H9 (cell line): ENCODE measurements around the gene ASCC3. TPM values are rescaled to one million over a fixed set of nuclear protein-coding genes. Genes with fewer than 3 reads are reported as not detected.

Experiments
- DNase-seq: peaks from one replicate; pipeline ENCODE4 v3.0.0-alpha.2; 2017
- H2AFZ ChIP-seq: one replicate; pipeline ENCODE4 v1.6.1; 2013; ENCODE audit warnings: mild to moderate bottlenecking, low read length, control low read depth, moderate library complexity
- H2AK5ac ChIP-seq: 2 replicates; pipeline ENCODE4 v1.6.1; 2013; ENCODE audit warnings: low read length, control low read depth, mixed read lengths; ENCODE audit not compliant: insufficient read length
- H2BK120ac ChIP-seq: one replicate; pipeline ENCODE4 v1.6.1; 2013; ENCODE audit warnings: low read depth, mild to moderate bottlenecking, low read length, control low read depth, inconsistent platforms; ENCODE audit not compliant: poor library complexity, severe bottlenecking
- H2BK12ac ChIP-seq: 2 replicates; pipeline ENCODE4 v1.6.1; 2013; ENCODE audit warnings: low read length, control low read depth, mixed read lengths, low read depth; ENCODE audit not compliant: insufficient read length
- H2BK15ac ChIP-seq: 2 replicates; pipeline ENCODE4 v1.6.1; 2013; ENCODE audit warnings: low read depth, low read length, control low read depth
- H2BK20ac ChIP-seq: one replicate; pipeline ENCODE4 v1.6.1; 2013; ENCODE audit warnings: low read depth, mild to moderate bottlenecking, low read length, control low read depth, inconsistent platforms; ENCODE audit not compliant: poor library complexity, severe bottlenecking
- H2BK5ac ChIP-seq: 2 replicates; pipeline ENCODE4 v1.6.1; 2013; ENCODE audit warnings: low read length, control low read depth, mixed read lengths; ENCODE audit not compliant: insufficient read length
- H3K14ac ChIP-seq: 2 replicates; pipeline ENCODE4 v1.6.1; 2013; ENCODE audit warnings: low read length, control low read depth; ENCODE audit not compliant: insufficient read depth
- H3K18ac ChIP-seq: 2 replicates; pipeline ENCODE4 v1.6.1; 2013; ENCODE audit warnings: low read depth, mild to moderate bottlenecking, mixed read lengths, low read length, control low read depth; ENCODE audit not compliant: insufficient read length
- H3K23ac ChIP-seq: 2 replicates; pipeline ENCODE4 v1.6.1; 2013; ENCODE audit warnings: low read length, control low read depth, mixed read lengths, low read depth; ENCODE audit not compliant: insufficient read length
- H3K23me2 ChIP-seq: 2 replicates; pipeline ENCODE4 v1.6.1; 2013; ENCODE audit warnings: low read depth, mild to moderate bottlenecking, mixed read lengths, low read length, control low read depth; ENCODE audit not compliant: insufficient read length, poor library complexity, severe bottlenecking
- H3K27ac ChIP-seq: 2 replicates; pipeline ENCODE4 v1.5.1; 2013; ENCODE audit warnings: low read length, control low read depth, mixed read lengths, low read depth; ENCODE audit not compliant: insufficient read length
- H3K27me3 ChIP-seq: 2 replicates; pipeline ENCODE4 v1.6.1; 2013; ENCODE audit warnings: low read length, control low read depth, inconsistent platforms; ENCODE audit not compliant: insufficient read depth
- H3K4ac ChIP-seq: 2 replicates; pipeline ENCODE4 v1.6.1; 2013; ENCODE audit warnings: low read depth, mild to moderate bottlenecking, control low read depth, inconsistent platforms, low read length, moderate library complexity
- H3K4me1 ChIP-seq: 2 replicates; pipeline ENCODE4 v1.6.1; 2013; ENCODE audit warnings: low read length, control low read depth, inconsistent platforms; ENCODE audit not compliant: insufficient read depth
- H3K4me2 ChIP-seq: 2 replicates; pipeline ENCODE4 v1.6.1; 2013; ENCODE audit warnings: low read length, control low read depth, mixed read lengths; ENCODE audit not compliant: insufficient read length, insufficient read depth
- H3K56ac ChIP-seq: 2 replicates; pipeline ENCODE4 v1.6.1; 2013; ENCODE audit warnings: low read depth, mild to moderate bottlenecking, mixed read lengths, low read length, control low read depth; ENCODE audit not compliant: insufficient read length
- H3K79me1 ChIP-seq: 2 replicates; pipeline ENCODE4 v1.6.1; 2013; ENCODE audit warnings: low read depth, mild to moderate bottlenecking, moderate library complexity, low read length, control low read depth, inconsistent platforms; ENCODE audit not compliant: insufficient read depth, poor library complexity, severe bottlenecking
- H3K79me2 ChIP-seq: 2 replicates; pipeline ENCODE4 v1.6.1; 2013; ENCODE audit warnings: low read length, control low read depth, inconsistent platforms; ENCODE audit not compliant: insufficient read depth
- H3K9ac ChIP-seq: 2 replicates; pipeline ENCODE4 v1.6.1; 2013; ENCODE audit warnings: low read length, control low read depth, mixed read lengths; ENCODE audit not compliant: insufficient read length; ENCODE audit errors: extremely low read depth
- H3K9me3 ChIP-seq: one replicate; pipeline ENCODE4 v1.6.1; 2013; ENCODE audit warnings: low read depth, low read length, inconsistent platforms; ENCODE audit not compliant: control insufficient read depth
- H3T11ph ChIP-seq: one replicate; pipeline ENCODE4 v1.6.1; 2013; ENCODE audit warnings: mild to moderate bottlenecking, low read length, control low read depth, inconsistent platforms
- H4K20me1 ChIP-seq: one replicate; pipeline ENCODE4 v1.6.1; 2013; ENCODE audit not compliant: control insufficient read depth, insufficient read length, insufficient read depth
- H4K5ac ChIP-seq: 2 replicates; pipeline ENCODE4 v1.6.1; 2013; ENCODE audit warnings: low read depth, mild to moderate bottlenecking, mixed read lengths, low read length, control low read depth; ENCODE audit not compliant: insufficient read length
- H4K8ac ChIP-seq: replicated peaks from 2 replicates; pipeline ENCODE4 v1.6.1; 2013; ENCODE audit warnings: low read length, control low read depth, mixed read lengths, low read depth; ENCODE audit not compliant: insufficient read length
- H4K91ac ChIP-seq: 2 replicates; pipeline ENCODE4 v1.6.1; 2013; ENCODE audit warnings: low read depth, mild to moderate bottlenecking, moderate library complexity, mixed read lengths, low read length, control low read depth; ENCODE audit not compliant: insufficient read length
- H3K27ac Mint-ChIP-seq, 3 experiments: 2 replicates in 2 of 3; 3 replicates in 1 of 3; pipeline ENCODE4 v1.8.0; 2020 to 2021; ENCODE audit warnings: mixed read lengths in 3 of 3, mild to moderate bottlenecking in 1 of 3, moderate library complexity in 1 of 3
- H3K27me3 Mint-ChIP-seq: 2 replicates; pipeline ENCODE4 v1.8.0; 2021; ENCODE audit warnings: low read depth, mild to moderate bottlenecking, moderate library complexity, mixed read lengths
- H3K36me3 Mint-ChIP-seq, 3 experiments: 2 replicates in 2 of 3; 3 replicates in 1 of 3; pipeline ENCODE4 v1.8.0; 2020 to 2021; ENCODE audit warnings: low read depth in 3 of 3, mixed read lengths in 3 of 3; ENCODE audit not compliant: insufficient read depth in 1 of 3
- H3K4me1 Mint-ChIP-seq, 2 experiments: 2 replicates each; pipeline ENCODE4 v1.8.0; 2020; ENCODE audit warnings: mixed read lengths in 2 of 2
- H3K4me3 Mint-ChIP-seq, 2 experiments: 2 replicates in 1 of 2; 3 replicates in 1 of 2; pipeline ENCODE4 v1.8.0; 2020 to 2021; ENCODE audit warnings: mild to moderate bottlenecking in 2 of 2, mixed read lengths in 2 of 2, moderate library complexity in 1 of 2
- H3K9me3 Mint-ChIP-seq, 2 experiments: 2 replicates in 1 of 2; 3 replicates in 1 of 2; pipeline ENCODE4 v1.8.0; 2020; ENCODE audit warnings: mild to moderate bottlenecking in 2 of 2, mixed read lengths in 2 of 2, moderate library complexity in 1 of 2
- WGBS: extraction: QIAGEN DNeasy Blood & Tissue Kit; methylation state at CpG from one replicate; pipeline ENCODE4 v1.1.7; 2013; ENCODE audit warnings: missing lambda C conversion rate, low lambda C conversion rate, mixed read lengths; ENCODE audit not compliant: insufficient read length; ENCODE audit errors: extremely low coverage; 5-methylcytosine and 5-hydroxymethylcytosine counted together
- total RNA-seq: library from RNA; stranded (reverse); gene quantifications from 2 replicates; pipeline ENCODE4 v1.2.1, GENCODE V29; 2021
- TF ChIP-seq, protein P1 (sequence below): fragments of 200-600 bp; sonication (generic); conservative IDR thresholded peaks from 3 replicates; pipeline ENCODE4 v1.8.0; 2021; ENCODE audit warnings: antibody characterized with exemption, mild to moderate bottlenecking

The ASCC3 gene
- total RNA-seq, 1 experiment from 2014 or later = 63.8 TPM

GRCh38 chr6:100785982-100786381 lies 95.1 kb downstream of the ASCC3 start:
- H4K5ac ChIP-seq = no peak overlapping the region
- H2BK5ac ChIP-seq = no peak overlapping the region
- H3K4ac ChIP-seq = no peak overlapping the region
- H2AFZ ChIP-seq = no peak overlapping the region
- H3K4me2 ChIP-seq = no peak overlapping the region
- H2BK120ac ChIP-seq = no peak overlapping the region
- H3K4me1 Mint-ChIP-seq = no peaks in the 10 kb centered on the region
- H3K56ac ChIP-seq = no peak overlapping the region
- H2AK5ac ChIP-seq = no peak overlapping the region
- H3K9me3 Mint-ChIP-seq = no peaks in the 10 kb centered on the region
- H4K91ac ChIP-seq = no peak overlapping the region
- no peaks in the 10 kb centered on the region for H3K79me1 ChIP-seq
- DNase-seq = no peak
- no peak overlapping the region for H3K27ac ChIP-seq
- no peak overlapping the region for H2BK15ac ChIP-seq
- no peaks in the 10 kb centered on the region for H3K9me3 ChIP-seq
- H3K79me2 ChIP-seq = no peaks in the 10 kb centered on the region
- no peak overlapping the region for H3K23ac ChIP-seq
- no peak overlapping the region for H3K18ac ChIP-seq
- H3K4me1 ChIP-seq = no peaks in the 10 kb centered on the region
- H4K8ac ChIP-seq = no peak overlapping the region
- no peak overlapping the region for H3K4me3 Mint-ChIP-seq
- no peaks in the 10 kb centered on the region for H3K36me3 Mint-ChIP-seq
- H3K27ac Mint-ChIP-seq = no peak overlapping the region
- no peak overlapping the region for H3T11ph ChIP-seq
- no peaks in the 10 kb centered on the region for H3K23me2 ChIP-seq
- no peaks in the 10 kb centered on the region for H4K20me1 ChIP-seq
- no peaks in the 10 kb centered on the region for H3K27me3 Mint-ChIP-seq
- WGBS = no CpG with 5 or more reads among the region's 1 CpG
- H3K27me3 ChIP-seq = no peaks in the 10 kb centered on the region
- H2BK12ac ChIP-seq = no peak overlapping the region
- no peak overlapping the region for H2BK20ac ChIP-seq
- no peak overlapping the region for H3K9ac ChIP-seq
- TF ChIP-seq, protein P1, sequence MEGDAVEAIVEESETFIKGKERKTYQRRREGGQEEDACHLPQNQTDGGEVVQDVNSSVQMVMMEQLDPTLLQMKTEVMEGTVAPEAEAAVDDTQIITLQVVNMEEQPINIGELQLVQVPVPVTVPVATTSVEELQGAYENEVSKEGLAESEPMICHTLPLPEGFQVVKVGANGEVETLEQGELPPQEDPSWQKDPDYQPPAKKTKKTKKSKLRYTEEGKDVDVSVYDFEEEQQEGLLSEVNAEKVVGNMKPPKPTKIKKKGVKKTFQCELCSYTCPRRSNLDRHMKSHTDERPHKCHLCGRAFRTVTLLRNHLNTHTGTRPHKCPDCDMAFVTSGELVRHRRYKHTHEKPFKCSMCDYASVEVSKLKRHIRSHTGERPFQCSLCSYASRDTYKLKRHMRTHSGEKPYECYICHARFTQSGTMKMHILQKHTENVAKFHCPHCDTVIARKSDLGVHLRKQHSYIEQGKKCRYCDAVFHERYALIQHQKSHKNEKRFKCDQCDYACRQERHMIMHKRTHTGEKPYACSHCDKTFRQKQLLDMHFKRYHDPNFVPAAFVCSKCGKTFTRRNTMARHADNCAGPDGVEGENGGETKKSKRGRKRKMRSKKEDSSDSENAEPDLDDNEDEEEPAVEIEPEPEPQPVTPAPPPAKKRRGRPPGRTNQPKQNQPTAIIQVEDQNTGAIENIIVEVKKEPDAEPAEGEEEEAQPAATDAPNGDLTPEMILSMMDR = no peak
- no peak overlapping the region for H3K14ac ChIP-seq
